Measurements from ENCODE around the gene SHOC1.
"Not testable (repeated sequence)": the region's sequence is repeated elsewhere in the genome, so short reads cannot be mapped to it uniquely, and the experiment has no call there.

SHOC1 gene

DNA sequence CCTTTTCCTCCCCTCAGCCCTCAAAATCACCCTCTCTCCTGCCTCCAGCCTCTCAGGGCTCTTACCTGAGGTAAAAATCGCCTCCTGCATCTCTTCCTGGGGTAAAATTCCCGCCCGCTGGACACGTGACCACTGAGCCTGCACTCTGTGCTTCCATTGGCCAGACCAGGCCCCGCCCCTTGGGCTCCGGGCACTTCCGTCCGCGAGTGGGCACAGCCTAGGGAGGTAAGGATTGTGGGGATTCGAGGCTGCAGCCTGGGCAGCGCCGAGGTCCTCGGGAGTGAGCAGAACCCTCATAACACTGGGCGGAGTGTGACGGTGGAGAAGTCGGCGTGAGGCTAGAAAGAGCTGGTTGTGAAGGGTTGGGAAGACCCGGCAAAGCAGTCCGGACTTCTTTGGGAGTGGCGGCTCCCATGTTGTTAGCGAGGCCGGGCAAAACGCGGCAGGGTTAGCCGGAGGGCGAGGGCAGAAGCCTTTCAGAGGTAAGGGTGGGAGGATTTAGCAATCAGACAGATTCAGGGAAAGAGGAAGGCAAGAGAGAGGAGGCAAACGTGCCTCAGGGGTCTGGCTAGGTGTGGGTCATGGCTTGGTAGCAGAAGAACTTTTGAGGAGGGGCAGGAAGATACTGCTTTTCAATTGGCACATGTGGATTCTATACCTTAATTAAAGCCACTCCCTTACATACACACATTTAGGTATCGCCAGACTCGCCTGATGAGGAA lies at the start of gene SHOC1:
Gene SHOC1 (minus strand): TSS at position 103 of the 722 bp plus-strand sequence. CDS start 3,519 bp downstream, outside the sequence.
- no peak for DNase-seq (ENCODE audit: extremely low read depth in 1 of 2, low read depth in 1 of 2)

- no peak for DNase-seq (ENCODE audit: extremely low read depth in 1 of 2, low read depth in 1 of 2)
These were observed 49.2 kb upstream of the SHOC1 start for GRCh38 chr9:111843971-111844370.

DNA sequence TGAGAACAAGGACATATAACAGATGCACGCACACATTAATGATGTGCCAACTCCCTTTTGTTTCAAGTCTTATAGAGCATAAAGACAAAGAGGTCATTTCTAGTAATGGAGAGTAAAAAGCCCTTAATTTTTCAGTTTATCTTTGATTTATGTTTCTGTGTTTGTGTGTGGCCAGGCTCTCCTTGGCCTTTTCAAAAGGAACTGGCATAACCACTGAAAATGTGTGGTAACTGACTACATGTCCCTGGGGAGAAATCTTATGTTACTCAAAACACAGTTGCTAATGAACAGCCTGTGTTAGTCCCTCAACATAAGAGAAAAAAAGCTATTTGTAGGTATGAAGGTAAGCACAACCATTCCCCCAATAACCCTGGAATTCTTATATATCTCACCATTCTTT lies 47.6 kb upstream of the SHOC1 start:
- DNase-seq (ENCODE audit: extremely low read depth in 1 of 2, low read depth in 1 of 2) = no peak

- DNase-seq (ENCODE audit: extremely low read depth in 1 of 2, low read depth in 1 of 2) = no peak
These were observed 45.7 kb upstream of the SHOC1 start for GRCh38 chr9:111840442-111840841.

DNA sequence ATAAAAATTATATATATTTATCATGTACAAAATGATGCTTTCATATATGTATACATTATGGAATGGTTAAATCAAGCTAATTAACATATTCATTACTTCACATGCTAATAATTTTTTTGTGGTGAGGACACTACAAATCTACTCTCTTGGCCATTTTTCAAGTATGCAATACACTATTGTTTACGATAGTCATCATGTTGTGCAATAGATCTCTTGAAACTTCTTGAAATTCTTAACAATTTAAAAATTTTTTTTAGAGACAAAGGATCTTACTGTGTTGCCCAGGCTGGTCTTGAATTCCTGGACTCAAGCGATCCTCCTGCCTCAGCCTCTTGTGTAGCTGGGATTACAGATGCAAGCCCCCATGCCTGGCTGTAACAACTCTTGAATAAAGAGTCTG lies 45.2 kb upstream of the SHOC1 start:
- DNase-seq (ENCODE audit: extremely low read depth in 1 of 2, low read depth in 1 of 2) = no peak

DNA sequence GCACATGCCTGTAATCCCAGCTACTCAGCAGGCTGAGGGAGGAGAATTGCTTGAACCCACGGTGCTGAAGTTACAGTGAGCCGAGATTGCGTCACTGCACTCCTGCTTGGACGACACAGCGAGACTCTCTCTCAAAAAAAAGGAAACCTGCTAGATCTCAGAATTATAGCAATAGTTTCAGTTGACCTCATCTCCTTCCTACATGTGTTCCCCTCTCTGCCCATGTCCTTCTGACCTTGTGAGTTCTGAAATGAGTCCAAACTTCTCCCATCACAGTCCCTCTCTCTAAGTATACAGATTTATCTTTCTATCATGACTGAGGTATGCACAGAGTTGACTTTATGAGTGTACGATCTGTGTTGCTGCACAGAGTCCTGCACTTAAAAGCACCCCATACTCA lies 44.6 kb upstream of the SHOC1 start:
- DNase-seq (ENCODE audit: extremely low read depth in 1 of 2, low read depth in 1 of 2) = no peak

DNA sequence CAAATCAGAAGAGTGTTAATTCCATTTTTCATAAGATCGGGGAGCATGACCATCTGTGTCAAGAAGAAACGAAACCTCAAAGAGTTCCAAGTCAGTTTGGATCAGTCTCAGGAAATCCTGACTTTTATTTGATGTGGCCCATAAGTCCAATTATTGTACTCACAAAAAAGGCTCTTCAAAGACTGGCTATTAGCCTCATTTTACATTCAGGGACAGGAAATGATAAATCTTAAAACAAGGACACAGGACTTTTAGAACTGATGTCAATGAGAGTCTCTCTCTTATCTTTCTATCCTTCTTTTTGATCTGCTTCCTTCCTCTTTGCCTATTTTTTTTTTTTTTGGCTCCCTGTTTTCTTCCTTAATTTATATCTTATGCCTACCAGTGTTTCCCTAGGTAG lies 43.7 kb upstream of the SHOC1 start:
- DNase-seq (ENCODE audit: extremely low read depth in 1 of 2, low read depth in 1 of 2) = no peak

DNA sequence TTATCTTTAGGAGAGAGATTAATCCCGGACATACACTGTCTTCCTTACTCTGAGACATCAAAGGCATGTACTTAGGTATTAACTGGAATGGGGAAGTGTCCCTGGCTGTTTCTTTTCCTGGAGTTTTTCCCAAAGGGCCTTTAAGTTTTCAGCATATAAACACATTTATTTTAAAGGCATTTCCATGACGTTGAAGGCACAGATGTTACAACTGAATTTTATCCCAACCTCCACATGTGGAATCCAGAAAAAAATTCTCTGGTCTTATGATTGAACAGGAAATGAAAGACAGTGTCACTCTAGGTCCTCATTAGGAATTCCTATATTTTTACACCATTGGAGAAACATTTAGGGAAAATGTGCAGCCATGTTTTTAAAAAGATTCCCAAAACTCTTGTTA lies 41.6 kb upstream of the SHOC1 start:
- no peak for DNase-seq (ENCODE audit: extremely low read depth in 1 of 2, low read depth in 1 of 2)

DNA sequence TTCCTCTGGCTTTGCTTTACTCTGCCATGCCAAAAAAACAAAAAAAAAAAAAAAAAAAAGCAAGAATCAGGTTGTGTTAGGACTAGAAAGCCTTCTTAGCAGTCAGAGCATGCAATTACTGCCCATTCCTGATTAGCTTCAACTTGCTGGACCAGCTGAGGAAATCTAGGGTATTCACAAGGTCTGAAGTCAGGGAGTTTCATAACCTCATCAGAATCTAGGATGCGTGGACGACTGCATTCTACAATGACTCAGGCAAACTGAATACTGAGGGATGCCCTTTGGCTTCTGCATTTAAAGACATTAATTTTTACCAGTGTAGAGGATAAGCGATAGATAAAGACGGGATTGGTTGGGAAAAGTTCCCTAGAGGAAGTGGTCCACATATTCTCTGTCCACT lies 39.2 kb upstream of the SHOC1 start:
- DNase-seq (ENCODE audit: extremely low read depth in 1 of 2, low read depth in 1 of 2) = no peak

- no peak for DNase-seq (ENCODE audit: extremely low read depth in 1 of 2, low read depth in 1 of 2)
These were observed 37.7 kb upstream of the SHOC1 start for GRCh38 chr9:111832449-111832848.

GRCh38 chr9:111831371-111832108 lies 36.8 kb upstream of the SHOC1 start:
- DNase-seq (ENCODE audit: extremely low read depth in 1 of 2, low read depth in 1 of 2) = no peak

DNA sequence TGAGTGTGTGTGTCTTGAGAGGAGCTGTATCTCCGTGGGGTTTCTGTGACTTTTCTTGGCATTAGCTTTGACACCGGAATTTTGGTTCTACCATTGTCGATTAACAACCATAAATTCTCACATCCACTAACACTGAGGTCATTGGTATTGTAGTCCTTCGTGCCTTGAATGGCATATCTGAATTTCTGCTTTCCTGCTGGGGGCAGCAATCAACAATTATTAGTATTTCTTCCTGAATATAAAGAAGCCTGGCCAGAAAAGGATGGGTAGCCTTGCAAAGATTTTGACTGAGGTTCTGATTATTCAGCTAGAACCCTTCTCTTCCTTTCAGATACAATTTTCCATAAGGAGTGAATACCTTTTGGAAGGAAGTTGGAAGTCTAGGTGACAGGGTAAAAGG lies 33.5 kb upstream of the SHOC1 start:
- DNase-seq (ENCODE audit: extremely low read depth in 1 of 2, low read depth in 1 of 2) = no peak

- DNase-seq (ENCODE audit: extremely low read depth in 1 of 2, low read depth in 1 of 2) = no peak
These were observed 30.9 kb upstream of the SHOC1 start for GRCh38 chr9:111825468-111826145.

- no peak for DNase-seq (ENCODE audit: extremely low read depth in 1 of 2, low read depth in 1 of 2)
These were observed 26.3 kb upstream of the SHOC1 start for GRCh38 chr9:111821006-111821528.

DNA sequence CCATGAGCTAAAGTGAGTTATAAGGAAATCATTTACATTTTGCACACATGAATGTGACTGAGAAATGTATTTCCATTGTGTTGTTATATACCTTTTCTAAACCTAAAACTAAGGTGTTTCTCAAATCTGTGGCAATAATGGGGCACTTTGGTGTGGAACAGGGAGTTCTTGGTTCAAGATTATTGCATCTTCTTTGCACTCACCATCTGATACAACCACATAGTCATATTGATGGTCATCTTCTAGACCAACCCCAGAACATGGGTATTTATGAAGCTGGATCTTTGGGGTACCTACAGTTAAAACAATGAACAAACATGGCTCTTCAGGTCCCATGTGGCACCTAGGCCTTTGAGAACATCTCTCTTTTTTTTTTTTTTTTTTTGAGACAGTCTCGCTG lies 24.6 kb upstream of the SHOC1 start:
- no peak for DNase-seq (ENCODE audit: extremely low read depth in 1 of 2, low read depth in 1 of 2)

DNA sequence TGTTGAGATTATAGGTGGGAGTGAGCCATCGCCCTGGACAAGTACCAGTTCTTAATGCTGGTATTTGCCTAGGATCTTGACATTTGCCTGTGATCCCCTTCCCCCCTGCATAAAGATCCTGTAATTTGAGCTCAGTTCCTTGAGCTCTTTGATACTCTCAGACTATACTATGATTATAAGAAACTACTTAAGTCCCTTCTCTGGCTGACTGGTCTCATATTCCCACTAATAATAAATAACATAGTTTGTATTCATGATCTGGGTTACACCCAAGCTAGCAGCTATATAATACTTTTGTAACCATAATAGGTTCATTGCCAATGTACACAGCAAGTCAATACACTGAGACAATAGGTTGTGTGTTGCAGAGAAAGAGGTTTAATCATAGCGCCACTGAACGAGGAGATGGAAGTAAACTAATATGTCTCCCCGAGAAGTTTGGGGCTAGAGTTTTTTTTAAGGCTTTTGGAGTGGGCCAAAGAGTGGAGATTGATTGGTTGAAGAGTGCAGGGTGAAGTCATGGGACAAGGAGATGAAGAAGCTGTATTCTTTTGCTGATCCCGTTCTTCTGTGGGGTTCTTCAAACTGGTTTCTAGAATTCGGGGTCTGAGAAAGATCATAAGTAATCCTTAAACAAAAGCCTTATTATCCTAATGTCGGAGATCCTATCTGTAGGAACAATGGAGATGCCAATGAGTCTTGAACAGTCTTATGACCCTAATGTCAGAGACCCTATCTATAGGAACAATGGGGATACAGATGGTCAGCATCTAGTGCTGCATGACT lies 20.7 kb upstream of the SHOC1 start:
- no peak for DNase-seq (ENCODE audit: extremely low read depth in 1 of 2, low read depth in 1 of 2)

DNA sequence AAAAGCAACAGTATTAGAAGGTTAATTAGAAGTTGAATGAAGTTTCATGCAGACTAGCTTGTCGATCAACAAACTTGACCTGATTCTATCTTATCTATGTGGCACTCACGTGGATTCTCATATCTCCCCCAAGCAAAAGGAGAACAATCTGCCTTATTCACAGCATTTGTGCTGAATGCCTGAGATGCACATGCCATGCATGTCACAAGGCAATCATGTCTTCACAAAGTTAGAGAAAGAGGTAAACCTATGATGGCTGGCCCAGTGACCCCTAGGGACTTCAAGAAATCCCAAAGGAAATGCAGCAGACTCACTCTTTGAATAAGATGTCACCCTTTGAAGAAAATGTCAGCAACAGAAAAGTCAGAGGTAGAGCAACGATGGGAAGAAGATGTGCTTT lies 17.6 kb upstream of the SHOC1 start:
- no peak for DNase-seq (ENCODE audit: extremely low read depth in 1 of 2, low read depth in 1 of 2)

DNA sequence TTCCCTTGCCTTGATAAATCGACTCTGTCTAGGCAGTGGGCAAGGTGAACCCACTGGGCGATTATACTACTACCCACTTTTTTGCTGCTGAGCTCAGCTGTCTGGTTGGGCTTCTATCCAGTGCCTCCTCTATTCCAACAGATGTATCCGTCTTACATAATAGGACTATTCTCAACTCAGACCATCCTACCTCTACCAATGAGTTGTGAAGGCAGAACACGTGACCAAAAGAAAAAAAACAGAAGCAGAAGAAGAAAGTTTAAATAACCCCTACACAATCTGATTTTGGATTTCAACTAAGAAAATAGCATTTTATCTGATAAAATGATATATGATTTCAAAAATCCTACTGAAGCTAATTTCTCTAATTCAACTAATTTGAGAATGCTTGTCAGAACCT lies 16.2 kb upstream of the SHOC1 start:
- DNase-seq (ENCODE audit: extremely low read depth in 1 of 2, low read depth in 1 of 2) = no peak

DNA sequence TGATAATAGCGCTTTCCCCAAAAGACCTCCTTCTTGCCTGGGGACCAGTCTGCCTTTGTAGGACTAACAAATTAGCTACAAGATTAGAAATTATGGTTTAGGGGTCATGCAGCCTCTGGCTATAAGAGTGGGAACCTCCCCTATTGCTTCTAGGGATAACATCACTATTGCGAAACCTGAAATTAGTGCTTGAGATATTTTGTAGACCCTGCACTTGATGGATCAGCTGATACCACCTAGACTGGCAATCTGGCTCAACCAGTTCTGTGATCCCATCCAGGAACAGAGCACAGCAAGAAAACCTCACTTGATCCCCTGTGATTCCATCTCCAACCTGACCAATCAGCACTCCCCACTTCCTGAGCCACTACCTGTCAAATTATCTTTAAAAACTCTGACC lies 15.7 kb upstream of the SHOC1 start:
- not testable (repeated sequence) for DNase-seq (ENCODE audit: extremely low read depth in 1 of 2, low read depth in 1 of 2)

GRCh38 chr9:111807197-111807596 lies 12.5 kb upstream of the SHOC1 start:
- no peak for DNase-seq (ENCODE audit: extremely low read depth in 1 of 2, low read depth in 1 of 2)

DNA sequence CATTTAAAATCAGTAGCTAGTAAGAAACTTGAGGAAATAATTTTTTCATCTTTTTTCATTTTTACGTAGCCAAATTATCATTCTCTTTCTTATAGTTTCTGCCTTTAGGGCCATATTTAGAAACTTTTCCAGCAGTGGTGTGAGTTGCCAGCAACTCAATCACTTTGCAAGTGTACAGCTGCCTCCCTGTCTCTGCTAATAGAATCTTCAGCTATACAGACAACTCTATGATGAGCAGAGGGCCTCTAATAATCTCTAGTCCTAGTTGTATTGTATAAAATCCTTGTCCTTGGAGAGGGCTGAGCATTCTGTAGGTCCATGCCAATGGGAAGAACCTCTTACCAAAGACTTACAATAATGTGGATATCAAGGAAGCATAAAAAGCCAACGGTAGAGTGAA lies 11.5 kb upstream of the SHOC1 start:
- no peak for DNase-seq (ENCODE audit: extremely low read depth in 1 of 2, low read depth in 1 of 2)
